Measurements from ENCODE around the gene IGF2. TPM values are rescaled to one million over a fixed set of nuclear protein-coding genes. Genes with fewer than 3 reads are reported as not detected.

Gene IGF2
- total RNA-seq, 1 donor from 2014 or later, result 188 TPM

DNA sequence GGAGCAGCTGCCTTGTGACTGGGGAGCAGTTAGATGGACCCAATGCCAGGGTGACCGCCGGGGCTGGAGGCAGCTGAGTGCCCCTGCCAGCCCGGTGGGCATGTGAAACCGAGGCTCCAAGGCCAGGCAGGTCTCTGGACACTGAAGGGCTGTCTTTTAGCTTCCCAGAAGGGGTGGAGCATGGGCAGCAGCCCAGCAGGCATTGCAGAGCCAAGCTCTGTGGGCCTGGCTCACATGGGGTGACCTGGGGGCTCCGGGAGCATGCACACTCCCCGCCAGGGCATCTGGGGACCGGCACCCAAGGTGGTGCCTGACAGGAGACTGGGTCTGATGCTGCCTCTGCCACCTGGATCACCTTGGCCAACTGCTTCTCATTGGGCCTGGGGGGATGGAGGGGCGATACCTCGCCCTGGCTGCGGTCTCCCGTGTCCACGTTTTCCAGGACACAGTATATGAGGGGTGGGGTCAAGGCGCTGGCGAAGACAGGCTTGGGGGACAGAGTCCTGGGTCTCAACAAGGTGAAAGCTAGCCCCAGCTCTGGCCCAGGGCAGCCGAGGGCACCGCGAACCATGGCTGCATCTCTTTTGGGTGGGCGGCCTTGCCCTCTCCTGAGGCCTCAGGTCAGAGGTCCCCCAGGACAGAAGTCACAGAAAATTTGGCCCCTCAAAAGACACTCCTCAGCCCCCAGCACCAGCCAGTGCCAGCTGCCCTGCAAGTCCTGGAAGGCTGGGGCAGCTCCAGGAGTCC, 18.3 kb upstream of the IGF2 start:
- no peak for TF ChIP-seq EZH2 (IDR thresholded peaks at IDR 0.05; ENCODE audit: insufficient read depth, low read length)
- TF ChIP-seq, protein P1, sequence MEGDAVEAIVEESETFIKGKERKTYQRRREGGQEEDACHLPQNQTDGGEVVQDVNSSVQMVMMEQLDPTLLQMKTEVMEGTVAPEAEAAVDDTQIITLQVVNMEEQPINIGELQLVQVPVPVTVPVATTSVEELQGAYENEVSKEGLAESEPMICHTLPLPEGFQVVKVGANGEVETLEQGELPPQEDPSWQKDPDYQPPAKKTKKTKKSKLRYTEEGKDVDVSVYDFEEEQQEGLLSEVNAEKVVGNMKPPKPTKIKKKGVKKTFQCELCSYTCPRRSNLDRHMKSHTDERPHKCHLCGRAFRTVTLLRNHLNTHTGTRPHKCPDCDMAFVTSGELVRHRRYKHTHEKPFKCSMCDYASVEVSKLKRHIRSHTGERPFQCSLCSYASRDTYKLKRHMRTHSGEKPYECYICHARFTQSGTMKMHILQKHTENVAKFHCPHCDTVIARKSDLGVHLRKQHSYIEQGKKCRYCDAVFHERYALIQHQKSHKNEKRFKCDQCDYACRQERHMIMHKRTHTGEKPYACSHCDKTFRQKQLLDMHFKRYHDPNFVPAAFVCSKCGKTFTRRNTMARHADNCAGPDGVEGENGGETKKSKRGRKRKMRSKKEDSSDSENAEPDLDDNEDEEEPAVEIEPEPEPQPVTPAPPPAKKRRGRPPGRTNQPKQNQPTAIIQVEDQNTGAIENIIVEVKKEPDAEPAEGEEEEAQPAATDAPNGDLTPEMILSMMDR (IDR thresholded peaks at IDR 0.05; ENCODE audit: insufficient read depth, low read depth, low read length), result no peak
- Histone ChIP-seq H3K9me3 (ENCODE audit: insufficient read depth, low read depth, low read length) (no peaks in the 10 kb centered on the region), H3K4me2 (ENCODE audit: low read length) (no peak overlapping the region), H3K4me1 (ENCODE audit: insufficient read depth, low read length) (no peaks in the 10 kb centered on the region), H3K9ac (ENCODE audit: low read length) (no peak overlapping the region), H2AFZ (ENCODE audit: low read depth, low read length) (no peak overlapping the region), H3K79me2 (ENCODE audit: insufficient read depth, low read length) (no peaks in the 10 kb centered on the region), H3K27ac (ENCODE audit: low read depth, low read length) (no peak overlapping the region), H3K4me3 (ENCODE audit: insufficient read depth, low read depth, low read length) (no peak overlapping the region), H4K20me1 (ENCODE audit: insufficient read depth, low read length) (no peaks in the 10 kb centered on the region), H3K27me3 (ENCODE audit: insufficient read depth, low read length) (no peaks in the 10 kb centered on the region), H3K36me3 (ENCODE audit: insufficient read depth, low read length) (no peaks in the 10 kb centered on the region)
- Mint-ChIP-seq H3K27ac (ENCODE audit: unreplicated experiment) (no peak overlapping the region), H3K4me3 (ENCODE audit: unreplicated experiment) (no peak overlapping the region), H3K27me3 (ENCODE audit: low read depth, unreplicated experiment) (peaks cover 13% of the 10 kb centered on the region), H3K9me3 (ENCODE audit: unreplicated experiment) (no peaks in the 10 kb centered on the region), H3K36me3 (ENCODE audit: low read depth, unreplicated experiment) (no peaks in the 10 kb centered on the region), H3K4me1 (ENCODE audit: low read depth, unreplicated experiment) (no peaks in the 10 kb centered on the region)
- no peak for FAIRE-seq
- DNase-seq (ENCODE audit: low read depth), result no peak

DNA sequence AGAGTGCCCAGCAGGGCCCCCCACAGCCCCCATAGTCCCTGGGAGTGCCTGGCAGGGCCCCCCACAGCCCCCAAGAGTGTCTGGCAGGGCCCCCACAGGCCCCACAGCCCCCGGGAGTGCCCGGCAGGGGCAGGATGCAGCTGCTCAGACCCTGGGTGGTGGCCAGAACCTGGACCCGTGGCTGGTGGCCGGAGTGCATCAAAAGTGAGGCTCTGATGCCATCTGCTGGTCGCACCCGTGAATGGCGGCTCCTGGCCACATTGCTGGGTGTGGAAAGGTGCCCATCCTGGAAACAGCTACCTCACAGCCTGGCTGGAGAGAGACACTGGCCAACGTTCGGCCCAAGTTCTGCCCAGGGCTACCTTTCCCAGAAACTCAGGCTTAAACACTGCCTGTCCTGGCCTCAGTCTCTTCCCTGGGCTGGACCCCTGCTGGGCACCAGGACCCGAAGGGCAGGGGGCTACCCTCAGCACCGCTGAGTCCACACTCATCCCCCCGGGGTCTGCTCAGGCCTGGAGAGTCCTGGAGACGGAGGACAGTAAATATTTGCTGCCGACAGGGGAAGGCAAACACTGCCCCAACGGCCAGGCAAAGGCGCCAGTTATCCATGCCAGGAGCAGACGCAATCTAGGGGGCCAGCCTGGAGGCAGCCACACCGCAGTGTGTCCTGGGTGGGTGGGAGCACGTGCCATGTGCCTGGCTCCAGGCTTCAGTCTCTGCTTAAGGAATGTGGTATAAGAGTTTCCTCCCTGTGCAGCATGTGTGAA, 17.4 kb upstream of the IGF2 start:
- Mint-ChIP-seq H3K9me3 (ENCODE audit: unreplicated experiment) (no peaks in the 10 kb centered on the region), H3K4me1 (ENCODE audit: low read depth, unreplicated experiment) (no peaks in the 10 kb centered on the region), H3K27me3 (ENCODE audit: low read depth, unreplicated experiment) (peaks cover 15% of the 10 kb centered on the region), H3K36me3 (ENCODE audit: low read depth, unreplicated experiment) (no peaks in the 10 kb centered on the region), H3K27ac (ENCODE audit: unreplicated experiment) (no peak overlapping the region), H3K4me3 (ENCODE audit: unreplicated experiment) (no peak overlapping the region)
- Histone ChIP-seq H3K4me2 (ENCODE audit: low read length) (no peak overlapping the region), H3K27ac (ENCODE audit: low read depth, low read length) (no peak overlapping the region), H3K9ac (ENCODE audit: low read length) (no peak overlapping the region), H3K9me3 (ENCODE audit: insufficient read depth, low read depth, low read length) (no peaks in the 10 kb centered on the region), H3K79me2 (ENCODE audit: insufficient read depth, low read length) (no peaks in the 10 kb centered on the region), H3K4me3 (ENCODE audit: insufficient read depth, low read depth, low read length) (no peak overlapping the region), H4K20me1 (ENCODE audit: insufficient read depth, low read length) (peaks cover 2% of the 10 kb centered on the region), H3K4me1 (ENCODE audit: insufficient read depth, low read length) (no peaks in the 10 kb centered on the region), H3K36me3 (ENCODE audit: insufficient read depth, low read length) (no peaks in the 10 kb centered on the region), H2AFZ (ENCODE audit: low read depth, low read length) (no peak overlapping the region), H3K27me3 (ENCODE audit: insufficient read depth, low read length) (no peaks in the 10 kb centered on the region)
- FAIRE-seq (peak; percentile 60), DNase-seq (ENCODE audit: low read depth) (peak; percentile 2)
- no peak for TF ChIP-seq EZH2 (IDR thresholded peaks at IDR 0.05; ENCODE audit: insufficient read depth, low read length)
- TF ChIP-seq, protein P1 (IDR thresholded peaks at IDR 0.05; ENCODE audit: insufficient read depth, low read depth, low read length), result peak; percentile 64

Measured in astrocyte (in vitro differentiated cells and primary cell).